Fibroblast of peridontal ligament (primary cell): Measurements from ENCODE around the gene NHLH2.

Experiments
- DNase-seq: peaks from one replicate; pipeline ENCODE4 v3.0.0-alpha.2; 2010; ENCODE audit errors: extremely low read depth

NHLH2 gene

DNA sequence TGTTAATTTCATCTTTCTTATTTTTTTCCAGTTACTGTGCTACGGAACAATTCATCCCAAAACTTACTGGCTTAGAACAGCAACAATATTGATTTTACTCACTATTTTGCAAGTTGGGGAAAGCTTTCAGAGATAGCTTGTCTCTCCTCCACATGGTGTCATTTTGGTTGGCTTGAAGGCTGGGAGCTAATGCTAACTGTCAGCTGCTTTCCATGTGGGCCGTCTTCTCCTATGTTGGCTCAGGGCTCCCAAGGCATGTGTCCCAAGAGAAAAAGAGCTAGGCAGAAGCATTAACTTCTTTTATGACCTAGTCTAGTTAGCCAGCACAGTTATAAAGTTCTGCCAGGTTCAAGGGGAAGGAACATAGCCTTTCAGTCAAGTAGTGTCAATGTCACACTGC, 38.5 kb downstream of the NHLH2 start:
- no peak for DNase-seq

DNA sequence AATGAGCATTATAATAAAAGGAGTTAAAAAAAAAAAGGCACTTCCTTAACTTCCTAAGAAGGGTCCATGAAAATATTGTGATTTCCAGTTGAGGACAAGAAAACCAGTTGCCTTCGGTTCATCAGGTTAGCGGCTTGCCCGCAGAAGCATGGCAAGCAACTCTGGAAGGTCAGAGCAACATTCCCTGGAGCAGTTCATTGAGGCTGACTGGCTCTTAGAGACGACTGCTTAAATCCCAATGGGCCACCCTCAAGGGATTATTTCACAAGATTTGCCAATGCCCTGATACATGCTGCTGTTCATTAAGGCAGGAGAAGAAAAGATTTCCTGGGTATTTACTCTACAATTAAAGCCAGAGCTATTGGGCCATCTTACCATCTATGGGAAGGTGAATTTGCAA, 43.4 kb downstream of the NHLH2 start:
- DNase-seq, result no peak

DNA sequence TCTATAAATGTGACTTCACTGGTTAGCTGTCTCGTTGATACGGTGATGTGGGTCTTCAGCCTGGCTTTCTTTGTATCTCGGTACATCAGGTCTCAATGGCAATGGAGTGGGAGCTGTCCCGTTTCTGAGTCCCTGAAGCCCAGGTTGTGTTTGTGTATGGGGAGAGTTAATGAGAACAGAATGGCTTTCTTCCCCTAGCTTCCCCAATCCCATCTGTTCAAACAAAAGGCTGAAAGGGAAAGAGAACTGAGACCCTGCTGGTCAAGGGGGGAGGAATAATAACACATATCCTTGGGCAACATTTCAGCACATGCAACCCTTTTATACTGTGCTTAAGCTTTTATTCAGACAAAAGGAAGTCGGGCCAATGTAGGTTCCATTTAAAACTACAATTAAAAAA, 44.0 kb downstream of the NHLH2 start:
- DNase-seq, result no peak

DNA sequence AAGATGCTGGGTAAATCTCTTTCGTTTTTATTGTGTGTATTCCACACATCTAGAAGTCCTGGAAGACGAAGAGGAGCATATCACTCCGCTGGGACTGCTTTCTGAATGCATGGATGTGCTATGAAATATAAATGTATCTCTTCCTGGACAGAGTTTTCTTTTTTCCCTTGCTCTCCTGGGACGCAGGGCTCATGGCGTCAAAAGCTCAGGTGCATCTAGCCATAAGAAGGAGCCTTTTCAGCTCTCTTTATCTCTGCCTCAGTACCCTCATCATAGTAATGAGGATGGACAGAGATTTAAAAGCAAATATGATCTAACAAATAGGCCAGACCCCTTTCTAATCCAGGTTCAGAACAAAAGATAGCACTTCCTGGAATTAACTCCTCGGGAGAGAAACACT, 44.9 kb downstream of the NHLH2 start:
- no peak for DNase-seq

DNA sequence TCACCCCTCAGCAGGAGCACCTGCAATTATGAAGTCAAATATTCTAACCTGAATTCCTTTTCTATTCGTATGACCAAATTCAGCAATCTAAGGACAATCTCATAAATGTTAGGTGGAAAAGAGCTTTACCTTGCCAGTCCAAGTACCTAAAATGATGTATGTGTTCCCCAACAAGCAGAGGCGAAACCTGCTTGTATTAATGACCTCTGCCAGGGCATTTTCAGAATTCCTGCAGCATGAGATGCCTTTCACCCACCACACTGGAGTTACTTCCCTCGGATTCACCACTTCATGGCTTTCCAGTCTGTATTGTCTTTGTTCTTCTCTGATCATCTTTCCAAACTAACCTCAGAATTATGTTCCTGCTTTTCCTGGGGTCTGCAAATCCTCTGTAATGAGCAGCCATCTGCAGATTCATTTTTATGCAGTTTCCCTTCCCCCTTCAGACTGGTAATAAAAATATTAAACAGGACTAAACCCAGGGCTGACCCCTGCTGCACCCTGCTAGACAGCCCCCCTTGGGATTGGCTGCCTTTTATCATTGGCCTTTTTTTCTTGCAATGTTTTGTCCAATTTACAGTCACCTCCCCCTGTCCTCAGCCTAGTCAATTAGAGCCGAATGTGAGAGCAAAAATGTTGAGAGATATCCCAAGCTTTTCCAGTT, 45.8 kb downstream of the NHLH2 start:
- no peak for DNase-seq

DNA sequence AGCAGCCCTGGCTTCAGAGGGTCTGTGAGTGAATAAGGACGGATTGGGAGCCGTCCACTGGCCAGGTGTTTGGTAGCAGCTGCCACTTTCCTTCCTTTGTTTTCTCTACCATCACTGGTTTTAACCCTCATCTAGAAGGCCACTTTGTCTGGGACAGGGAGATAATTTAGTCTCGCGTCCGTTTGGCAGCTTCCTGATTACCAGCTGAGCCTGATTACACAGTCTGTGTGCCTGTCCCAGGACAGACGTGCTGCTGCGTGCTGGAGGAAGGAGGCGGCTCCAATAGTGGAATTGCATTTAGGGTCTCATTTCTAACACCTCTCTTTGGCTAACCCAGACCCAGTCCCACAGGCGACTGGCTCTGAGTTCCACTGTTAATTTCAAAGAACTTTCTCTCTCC, 47.8 kb downstream of the NHLH2 start:
- no peak for DNase-seq

DNA sequence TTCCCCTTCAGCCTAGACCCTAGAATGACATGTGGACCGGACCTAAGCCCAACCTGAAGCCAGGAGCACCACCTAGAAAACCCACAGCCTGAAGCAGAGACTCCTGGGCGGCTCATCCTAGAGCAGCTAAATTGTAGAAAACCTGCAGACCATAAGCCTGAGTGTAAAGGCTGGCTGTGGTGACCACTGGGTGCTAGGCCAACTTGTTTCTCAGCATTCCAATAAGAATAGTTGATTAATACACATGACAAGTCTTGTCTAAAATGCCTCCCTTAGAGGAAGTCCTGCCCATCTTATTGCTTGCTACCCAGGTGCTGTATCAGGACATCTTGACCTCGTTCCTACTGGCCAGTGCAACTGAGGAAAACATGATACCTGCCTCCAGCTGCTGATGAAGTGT, 49.1 kb downstream of the NHLH2 start:
- no peak for DNase-seq

DNA sequence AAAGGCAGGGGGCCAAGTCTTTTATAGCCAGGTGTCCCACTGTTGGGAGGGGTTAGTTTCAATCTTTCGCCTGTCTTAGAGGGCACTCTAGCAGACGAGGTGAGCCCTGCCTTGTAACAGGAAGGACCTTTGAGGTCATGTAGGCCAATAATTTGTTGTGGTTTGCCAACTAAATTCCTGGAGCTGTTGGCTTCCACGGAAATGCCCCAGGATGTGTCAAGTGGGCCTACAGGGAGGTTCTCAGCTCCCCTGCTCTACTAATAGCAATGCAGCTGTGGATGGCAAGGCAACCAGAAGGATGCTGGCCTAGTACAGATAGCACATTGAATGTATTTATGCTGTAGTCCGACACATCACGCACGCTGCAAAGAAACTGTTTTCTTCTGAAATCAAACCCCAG, 50.1 kb downstream of the NHLH2 start:
- DNase-seq, result no peak

DNA sequence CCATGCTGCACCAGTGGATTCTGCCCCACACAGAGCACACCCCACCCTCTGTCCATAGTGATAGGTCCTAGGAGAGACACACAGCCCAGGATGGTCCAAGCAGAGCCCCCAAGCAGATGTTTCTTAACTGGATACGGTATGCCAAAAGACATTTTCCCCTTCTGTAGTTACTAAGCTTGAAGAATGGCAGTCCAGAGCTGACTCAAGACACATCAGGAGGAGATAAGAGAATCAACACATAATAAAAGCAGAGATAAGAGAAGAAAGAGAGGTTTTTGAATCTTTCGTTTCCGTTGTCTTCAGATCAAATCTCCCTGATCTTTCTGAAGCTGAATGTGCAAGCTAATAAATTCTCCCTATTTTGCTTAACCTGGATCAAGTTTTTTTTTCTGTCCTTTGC, 50.6 kb downstream of the NHLH2 start:
- no peak for DNase-seq
